Measurements from ENCODE around the gene NHERF2.

Gene NHERF2

GRCh38 chr16:2026461-2027023, at the start of gene NHERF2:
Gene NHERF2 (plus strand): TSS chr16:2026902. CDS start chr16:2027006, 104 bp downstream.
- peak; percentile 39 for DNase-seq

GRCh38 chr16:1976951-1977874, 49.5 kb upstream of the NHERF2 start:
- no peak for DNase-seq

- no peak for DNase-seq
These were observed 48.8 kb upstream of the NHERF2 start for GRCh38 chr16:1977875-1978268.

- DNase-seq, result no peak
These were observed 48.1 kb upstream of the NHERF2 start for GRCh38 chr16:1978476-1979120.

GRCh38 chr16:1979271-1980029, 47.3 kb upstream of the NHERF2 start:
- no peak for DNase-seq

- DNase-seq, result no peak
These were observed 46.5 kb upstream of the NHERF2 start for GRCh38 chr16:1980030-1980769.

GRCh38 chr16:1980770-1981087, 46.0 kb upstream of the NHERF2 start:
- DNase-seq, result no peak

GRCh38 chr16:1981398-1981836, 45.3 kb upstream of the NHERF2 start, which contains the start of gene NOXO1:
Gene NOXO1 (minus strand): TSS chr16:1981469. CDS start chr16:1981179, 290 bp downstream.
- DNase-seq, result no peak

GRCh38 chr16:1982013-1982433, 44.7 kb upstream of the NHERF2 start:
- DNase-seq, result no peak

GRCh38 chr16:1982991-1983543, 43.6 kb upstream of the NHERF2 start:
- no peak for DNase-seq

- peak; percentile 96 for DNase-seq
These were observed 43.0 kb upstream of the NHERF2 start, which contains the start of gene GFER for GRCh38 chr16:1983544-1984346. Gene GFER (plus strand): TSS chr16:1984193. CDS start chr16:1984219, 26 bp downstream.

GRCh38 chr16:1984347-1985225, 42.1 kb upstream of the NHERF2 start:
- DNase-seq, result no peak

- no peak for DNase-seq
These were observed 41.1 kb upstream of the NHERF2 start for GRCh38 chr16:1985466-1986150.

- DNase-seq, result no peak
These were observed 39.5 kb upstream of the NHERF2 start for GRCh38 chr16:1987198-1987597.

GRCh38 chr16:1989209-1990100, 37.2 kb upstream of the NHERF2 start, which contains the start of gene SYNGR3:
Gene SYNGR3 (plus strand): TSS chr16:1989970. CDS start chr16:1990103, 133 bp downstream.
- no peak for DNase-seq

GRCh38 chr16:1990101-1990350, 36.7 kb upstream of the NHERF2 start:
- DNase-seq, result no peak

- no peak for DNase-seq
These were observed 36.2 kb upstream of the NHERF2 start for GRCh38 chr16:1990351-1991134.
